Vagina (tissue), 2 donors: ENCODE results near the gene PPFIBP1. TPM values are rescaled to one million over a fixed set of nuclear protein-coding genes. Genes with fewer than 3 reads are reported as not detected.
"Not testable (repeated sequence)": the region's sequence is repeated elsewhere in the genome, so short reads cannot be mapped to it uniquely, and the experiment has no call there.

Source experiments
- DNase-seq, 2 donors: peaks; one replicate each; pipeline ENCODE4 v3.0.0-alpha.2; 2017; ENCODE audit errors: extremely low spot score in 2 of 2
- H3K27ac ChIP-seq: fragments of 200-600 bp; sonication (generic); one replicate; pipeline ENCODE4 v1.5.1; 2019
- H3K27me3 ChIP-seq: fragments of 200-600 bp; sonication (generic); one replicate; pipeline ENCODE4 v1.5.1; 2019
- H3K36me3 ChIP-seq, 2 donors: fragments of 200-600 bp; sonication (generic); one replicate each; pipeline ENCODE4 v1.5.1; 2017 to 2019
- H3K4me1 ChIP-seq: fragments of 200-600 bp; sonication (generic); one replicate; pipeline ENCODE4 v1.5.1; 2019
- H3K4me3 ChIP-seq, 2 donors: fragments of 200-600 bp; sonication (generic); 1 replicate in 1 of 2; 2 replicates in 1 of 2; pipeline ENCODE4 v1.5.1; 2016 to 2019
- H3K9me3 ChIP-seq: fragments of 200-600 bp; sonication (generic); one replicate; pipeline ENCODE4 v1.5.1; 2019
- CTCF ChIP-seq, 3 experiments: fragments of 450-650 bp in 2 of 3; fragments of 200-600 bp in 1 of 3; sonication (generic) in 1 of 3; IDR thresholded peaks; one replicate each; pipeline ENCODE4 v1.5.1; 2017 to 2019; ENCODE audit warnings: antibody characterized with exemption in 3 of 3, mild to moderate bottlenecking in 2 of 3, moderate library complexity in 2 of 3
- POLR2A ChIP-seq, 2 donors: fragments of 450-650 bp; IDR thresholded peaks; one replicate each; pipeline ENCODE4 v1.6.1; 2017; ENCODE audit warnings: antibody characterized with exemption in 2 of 2, mild to moderate bottlenecking in 2 of 2, moderate library complexity in 2 of 2
- POLR2AphosphoS5 ChIP-seq, 2 donors: sonication (generic); formaldehyde crosslinking; IDR thresholded peaks; one replicate each; pipeline ENCODE4 v1.9.0; 2017; ENCODE audit warnings: antibody characterized with exemption in 2 of 2, mild to moderate bottlenecking in 2 of 2, low read depth in 1 of 2; ENCODE audit not compliant: insufficient read depth in 1 of 2
- intact Hi-C: fragments of 100-400 bp; cut with DNase I; formaldehyde crosslinking; loops from one replicate; pipeline ENCODE4 v1.15.1; 2023
- total RNA-seq: library from RNA; depleted of rRNA; stranded (reverse); fragments of >200 nt; gene quantifications from one replicate; pipeline ENCODE4 v1.2.3, GENCODE V29; 2016

The PPFIBP1 gene
- total RNA-seq, 1 donor from 2014 or later, result 101 TPM

GRCh38 chr12:27592548-27592947, 68.5 kb downstream of the PPFIBP1 start:
- no peak for TF ChIP-seq POLR2AphosphoS5 (IDR thresholded peaks at IDR 0.05; ENCODE audit: insufficient read depth in 1 of 2, low read depth in 1 of 2)
- TF ChIP-seq CTCF (IDR thresholded peaks at IDR 0.05), result no peak
- TF ChIP-seq POLR2A (IDR thresholded peaks at IDR 0.05), result no peak
- Histone ChIP-seq H3K27me3 (no peaks in the 10 kb centered on the region), H3K9me3 (no peaks in the 10 kb centered on the region), H3K27ac (no peak overlapping the region), H3K4me1 (peaks cover 44% of the 10 kb centered on the region), H3K36me3 (no peaks in the 10 kb centered on the region), H3K4me3 (no peak overlapping the region)
- DNase-seq, result no peak
- intact Hi-C loops, result no loop called here

- intact Hi-C loops, result no loop called here
- TF ChIP-seq POLR2A (IDR thresholded peaks at IDR 0.05) (no peak), POLR2AphosphoS5 (IDR thresholded peaks at IDR 0.05; ENCODE audit: insufficient read depth in 1 of 2, low read depth in 1 of 2) (peak in 1 of 2 donors; percentile 12), CTCF (IDR thresholded peaks at IDR 0.05) (no peak)
- no peak for DNase-seq
- H3K36me3 ChIP-seq, result no peaks in the 10 kb centered on the region
- no peak overlapping the region for H3K4me3 ChIP-seq
- no peaks in the 10 kb centered on the region for H3K9me3 ChIP-seq
- H3K27me3 ChIP-seq, result no peaks in the 10 kb centered on the region
- H3K27ac ChIP-seq, result no peak overlapping the region
- H3K4me1 ChIP-seq, result peaks cover 38% of the 10 kb centered on the region
Measured at GRCh38 chr12:27593266-27593665, 69.3 kb downstream of the PPFIBP1 start.

- intact Hi-C loops, result no loop called here
- Histone ChIP-seq H3K27me3 (no peaks in the 10 kb centered on the region), H3K36me3 (no peaks in the 10 kb centered on the region), H3K4me3 (no peak overlapping the region), H3K4me1 (peaks cover 34% of the 10 kb centered on the region), H3K27ac (no peak overlapping the region), H3K9me3 (no peaks in the 10 kb centered on the region)
- no peak for TF ChIP-seq CTCF (IDR thresholded peaks at IDR 0.05)
- no peak for TF ChIP-seq POLR2A (IDR thresholded peaks at IDR 0.05)
- peak in 1 of 2 donors; percentile 17 for TF ChIP-seq POLR2AphosphoS5 (IDR thresholded peaks at IDR 0.05; ENCODE audit: insufficient read depth in 1 of 2, low read depth in 1 of 2)
- DNase-seq, result no peak
Measured at GRCh38 chr12:27595231-27595642, 71.2 kb downstream of the PPFIBP1 start.

GRCh38 chr12:27598866-27599265, 74.9 kb downstream of the PPFIBP1 start:
- DNase-seq, H3K27me3 ChIP-seq, H3K27ac ChIP-seq, H3K36me3 ChIP-seq, H3K9me3 ChIP-seq, H3K4me3 ChIP-seq, intact Hi-C loops: not testable (repeated sequence)
- peaks cover 14% of the 10 kb centered on the region for H3K4me1 ChIP-seq

- H3K27ac ChIP-seq, H3K4me1 ChIP-seq, DNase-seq, intact Hi-C loops, H3K4me3 ChIP-seq, H3K36me3 ChIP-seq, H3K27me3 ChIP-seq, H3K9me3 ChIP-seq: not testable (repeated sequence)
Measured at GRCh38 chr12:27601056-27601828, 77.2 kb downstream of the PPFIBP1 start.

- no peak for DNase-seq
- H3K27me3 ChIP-seq, result no peaks in the 10 kb centered on the region
- no peaks in the 10 kb centered on the region for H3K9me3 ChIP-seq
- no peak for TF ChIP-seq CTCF (IDR thresholded peaks at IDR 0.05)
- no peak for TF ChIP-seq POLR2A (IDR thresholded peaks at IDR 0.05)
- no peak for TF ChIP-seq POLR2AphosphoS5 (IDR thresholded peaks at IDR 0.05; ENCODE audit: insufficient read depth in 1 of 2, low read depth in 1 of 2)
- no peak overlapping the region for H3K4me3 ChIP-seq
- no peaks in the 10 kb centered on the region for H3K36me3 ChIP-seq
- intact Hi-C loops, result no loop called here
- H3K27ac ChIP-seq, result no peak overlapping the region
- peaks cover 20% of the 10 kb centered on the region for H3K4me1 ChIP-seq
Measured at GRCh38 chr12:27602516-27602915, 78.5 kb downstream of the PPFIBP1 start.
